Mesenchymal stem cell (in vitro differentiated cells and primary cell): ENCODE measurements around the gene KLHL26. TPM values are rescaled to one million over a fixed set of nuclear protein-coding genes. Genes with fewer than 3 reads are reported as not detected.

Source experiments
- DNase-seq: peaks from one replicate; pipeline ENCODE4 v3.0.0-alpha.2; 2013
- H2AFZ ChIP-seq: one replicate; pipeline ENCODE4 v1.6.1; 2013; ENCODE audit warnings: low read depth, mild to moderate bottlenecking, control low read depth, inconsistent platforms, low read length, moderate library complexity
- H2AK5ac ChIP-seq: 2 replicates; pipeline ENCODE4 v1.6.1; 2013; ENCODE audit warnings: low read length, moderate library complexity, mild to moderate bottlenecking, inconsistent platforms; ENCODE audit not compliant: severe bottlenecking
- H2BK120ac ChIP-seq: one replicate; pipeline ENCODE4 v1.6.1; 2013; ENCODE audit warnings: low read depth, mild to moderate bottlenecking, inconsistent platforms, low read length, moderate library complexity
- H2BK12ac ChIP-seq, 2 experiments: one replicate each; pipeline ENCODE4 v1.6.1; 2013; ENCODE audit warnings: inconsistent platforms in 2 of 2, low read length in 2 of 2, mild to moderate bottlenecking in 2 of 2, moderate library complexity in 2 of 2, control low read depth in 1 of 2
- H2BK15ac ChIP-seq: one replicate; pipeline ENCODE4 v1.6.1; 2013; ENCODE audit warnings: mild to moderate bottlenecking, low read depth, inconsistent platforms; ENCODE audit not compliant: poor library complexity, severe bottlenecking
- H2BK5ac ChIP-seq: 2 replicates; pipeline ENCODE4 v1.6.1; 2013; ENCODE audit warnings: low read depth, mild to moderate bottlenecking, low read length, control low read depth, inconsistent platforms; ENCODE audit not compliant: poor library complexity, severe bottlenecking
- H3K14ac ChIP-seq, 2 experiments: one replicate each; pipeline ENCODE4 v1.6.1; 2013; ENCODE audit warnings: inconsistent platforms in 2 of 2, low read length in 2 of 2, control low read depth in 1 of 2, mild to moderate bottlenecking in 1 of 2, moderate library complexity in 1 of 2
- H3K18ac ChIP-seq, 2 experiments: one replicate each; pipeline ENCODE4 v1.6.1; 2013; ENCODE audit warnings: inconsistent platforms in 2 of 2, low read length in 2 of 2, control low read depth in 1 of 2, low read depth in 1 of 2, mild to moderate bottlenecking in 1 of 2
- H3K23ac ChIP-seq, 2 experiments: one replicate each; pipeline ENCODE4 v1.6.1; 2013; ENCODE audit warnings: inconsistent platforms in 2 of 2, low read length in 2 of 2, mild to moderate bottlenecking in 2 of 2, moderate library complexity in 2 of 2, control low read depth in 1 of 2
- H3K27ac ChIP-seq: 2 replicates; pipeline ENCODE4 v1.5.1; 2013; ENCODE audit warnings: mild to moderate bottlenecking, moderate library complexity, low read length, control low read depth, inconsistent platforms; ENCODE audit not compliant: poor library complexity, severe bottlenecking
- H3K27me3 ChIP-seq, 2 experiments: 2 replicates each; pipeline versions ENCODE4 v1.6.1 to v1.7.0; 2013; ENCODE audit warnings: low read length in 2 of 2, mild to moderate bottlenecking in 2 of 2, moderate library complexity in 2 of 2, control low read depth in 1 of 2, inconsistent platforms in 1 of 2; ENCODE audit not compliant: control insufficient read depth in 1 of 2, insufficient read depth in 1 of 2
- H3K36me3 ChIP-seq, 2 experiments: 2 replicates each; pipeline versions ENCODE4 v1.6.1 to v1.7.0; 2013; ENCODE audit warnings: low read length in 2 of 2, control low read depth in 1 of 2, inconsistent platforms in 1 of 2, low read depth in 1 of 2, mild to moderate bottlenecking in 1 of 2; ENCODE audit not compliant: insufficient read depth in 2 of 2, control insufficient read depth in 1 of 2
- H3K4ac ChIP-seq, 2 experiments: one replicate each; pipeline ENCODE4 v1.6.1; 2013; ENCODE audit warnings: inconsistent platforms in 2 of 2, low read length in 2 of 2, mild to moderate bottlenecking in 2 of 2, moderate library complexity in 2 of 2, control low read depth in 1 of 2, low read depth in 1 of 2
- H3K4me1 ChIP-seq: 2 replicates; pipeline ENCODE4 v1.6.1; 2013; ENCODE audit warnings: low read depth, low read length, control low read depth; ENCODE audit not compliant: control insufficient read depth, insufficient read depth
- H3K4me2 ChIP-seq: 2 replicates; pipeline ENCODE4 v1.6.1; 2013; ENCODE audit warnings: low read length, mild to moderate bottlenecking, inconsistent platforms; ENCODE audit not compliant: poor library complexity, severe bottlenecking
- H3K4me3 ChIP-seq, 2 experiments: 2 replicates each; pipeline versions ENCODE4 v1.5.1 to v1.7.0; 2013; ENCODE audit warnings: low read length in 2 of 2, mild to moderate bottlenecking in 2 of 2, control low read depth in 1 of 2, low read depth in 1 of 2; ENCODE audit not compliant: insufficient read depth in 1 of 2
- H3K79me1 ChIP-seq: replicated peaks from 2 replicates; pipeline ENCODE4 v1.6.1; 2013; ENCODE audit warnings: mild to moderate bottlenecking, control low read depth, low read length, inconsistent platforms; ENCODE audit not compliant: poor library complexity, severe bottlenecking
- H3K9ac ChIP-seq: 2 replicates; pipeline ENCODE4 v1.7.0; 2013; ENCODE audit warnings: mild to moderate bottlenecking, low read length, moderate library complexity
- H3K9me3 ChIP-seq: 2 replicates; pipeline ENCODE4 v1.7.0; 2013; ENCODE audit warnings: mild to moderate bottlenecking, low read length; ENCODE audit not compliant: control insufficient read depth
- H4K8ac ChIP-seq: one replicate; pipeline ENCODE4 v1.6.1; 2013; ENCODE audit warnings: inconsistent platforms, mild to moderate bottlenecking, low read length, moderate library complexity
- H4K91ac ChIP-seq: one replicate; pipeline ENCODE4 v1.6.1; 2013; ENCODE audit warnings: mild to moderate bottlenecking, low read length, inconsistent platforms
- WGBS: methylation state at CpG from one replicate; pipeline ENCODE4 v1.1.7; 2013; ENCODE audit warnings: mixed read lengths; 5-methylcytosine and 5-hydroxymethylcytosine counted together
- polyA plus RNA-seq, 2 experiments: library from polyadenylated mRNA; stranded (reverse); fragments of 200-250 nt; gene quantifications; one replicate each; pipeline ENCODE4 v1.2.3, GENCODE V29; 2013

Gene KLHL26
- 2.6 TPM for polyA plus RNA-seq (2013, experiment 1 of 2)
- 2.9 TPM for polyA plus RNA-seq (2013, experiment 2 of 2)

GRCh38 chr19:18636969-18637629, at the start of gene KLHL26:
Gene KLHL26 (plus strand): TSS chr19:18637028. CDS start chr19:18637055, 27 bp downstream.
- Histone ChIP-seq H3K36me3 (no peaks in the 10 kb centered on the region), H3K4ac (peak within 1 kb of the TSS; percentile 73 to 86), H2BK12ac (peak within 1 kb of the TSS; percentile 59 to 70), H2AK5ac (no peak within 1 kb of the TSS), H2BK15ac (peak within 1 kb of the TSS; percentile 62), H3K4me1 (peaks cover 17% of the 10 kb centered on the region), H3K79me1 (peaks cover 12% of the 10 kb centered on the region), H3K23ac (peak within 1 kb of the TSS in 1 of 2 experiments; percentile 86), H2BK5ac (no peak within 1 kb of the TSS), H3K4me3 (peak within 1 kb of the TSS; percentile 73 to 91), H3K18ac (peak within 1 kb of the TSS; percentile 74 to 83), H3K9ac (peak within 1 kb of the TSS; percentile 90), H3K4me2 (peak within 1 kb of the TSS; percentile 92), H2AFZ (peak within 1 kb of the TSS; percentile 20), H4K91ac (peak within 1 kb of the TSS; percentile 62), H3K9me3 (no peaks in the 10 kb centered on the region), H3K14ac (peak within 1 kb of the TSS in 1 of 2 experiments; percentile 23), H3K27me3 (peaks cover 0 to 5% of the 10 kb centered on the region in 2 experiments), H2BK120ac (peak within 1 kb of the TSS; percentile 39), H4K8ac (peak within 1 kb of the TSS; percentile 94), H3K27ac (no peak within 1 kb of the TSS)
- WGBS, result 7% methylated on average over 47 of the region's 47 CpGs
- DNase-seq, result no peak

GRCh38 chr19:18587561-18587960, 49.3 kb upstream of the KLHL26 start:
- H3K4me1 ChIP-seq, result peaks cover 23% of the 10 kb centered on the region
- no peak overlapping the region for H3K27ac ChIP-seq
- no peak overlapping the region for H4K91ac ChIP-seq
- WGBS, result 97% methylated on average over 10 of the region's 12 CpGs
- no peak overlapping the region for H2AFZ ChIP-seq
- no peak overlapping the region for H2BK15ac ChIP-seq
- no peaks in the 10 kb centered on the region for H3K27me3 ChIP-seq
- H2AK5ac ChIP-seq, result no peak overlapping the region
- peak overlapping the region in 1 of 2 experiments; percentile 93 for H3K4me3 ChIP-seq
- H3K14ac ChIP-seq, result no peak overlapping the region
- no peak overlapping the region for H3K4ac ChIP-seq
- no peak overlapping the region for H3K23ac ChIP-seq
- no peak overlapping the region for H2BK12ac ChIP-seq
- no peak overlapping the region for H2BK5ac ChIP-seq
- no peak overlapping the region for H2BK120ac ChIP-seq
- no peaks in the 10 kb centered on the region for H3K9me3 ChIP-seq
- peaks cover 2% of the 10 kb centered on the region for H3K79me1 ChIP-seq
- peak overlapping the region; percentile 89 for H3K9ac ChIP-seq
- peak overlapping the region; percentile 97 for H4K8ac ChIP-seq
- H3K36me3 ChIP-seq, result peaks cover 9 to 16% of the 10 kb centered on the region in 2 experiments
- H3K18ac ChIP-seq, result no peak overlapping the region
- H3K4me2 ChIP-seq, result peak overlapping the region; percentile 5
- DNase-seq, result no peak

- peaks cover 23% of the 10 kb centered on the region for H3K4me1 ChIP-seq
- H2AFZ ChIP-seq, result peak overlapping the region; percentile 20
- peak overlapping the region; percentile 97 for H4K8ac ChIP-seq
- no peak overlapping the region for H2BK5ac ChIP-seq
- 54% methylated on average over 16 of the region's 16 CpGs for WGBS
- no peak for DNase-seq
- peak overlapping the region; percentile 17 to 28 for H3K4ac ChIP-seq
- H3K23ac ChIP-seq, result no peak overlapping the region
- H3K27me3 ChIP-seq, result no peaks in the 10 kb centered on the region
- H3K18ac ChIP-seq, result peak overlapping the region; percentile 50 to 97
- H2AK5ac ChIP-seq, result no peak overlapping the region
- H3K4me3 ChIP-seq, result peak overlapping the region; percentile 93
- peak overlapping the region; percentile 9 for H3K27ac ChIP-seq
- H2BK120ac ChIP-seq, result no peak overlapping the region
- H4K91ac ChIP-seq, result no peak overlapping the region
- H2BK15ac ChIP-seq, result no peak overlapping the region
- peaks cover 9 to 16% of the 10 kb centered on the region in 2 experiments for H3K36me3 ChIP-seq
- peak overlapping the region; percentile 99 for H3K4me2 ChIP-seq
- H2BK12ac ChIP-seq, result no peak overlapping the region
- H3K79me1 ChIP-seq, result peaks cover 2% of the 10 kb centered on the region
- no peaks in the 10 kb centered on the region for H3K9me3 ChIP-seq
- H3K9ac ChIP-seq, result peak overlapping the region; percentile 89
- no peak overlapping the region for H3K14ac ChIP-seq
Observed at GRCh38 chr19:18587962-18588610, 48.7 kb upstream of the KLHL26 start.
